Anterior cingulate cortex (tissue), 58 donors: ENCODE data around the gene USP16.

Experiments
- DNase-seq, 58 donors: peaks; one replicate each; lab custom pipeline; 2025; lab: John Stamatoyannopoulos, UW

Gene USP16

DNA sequence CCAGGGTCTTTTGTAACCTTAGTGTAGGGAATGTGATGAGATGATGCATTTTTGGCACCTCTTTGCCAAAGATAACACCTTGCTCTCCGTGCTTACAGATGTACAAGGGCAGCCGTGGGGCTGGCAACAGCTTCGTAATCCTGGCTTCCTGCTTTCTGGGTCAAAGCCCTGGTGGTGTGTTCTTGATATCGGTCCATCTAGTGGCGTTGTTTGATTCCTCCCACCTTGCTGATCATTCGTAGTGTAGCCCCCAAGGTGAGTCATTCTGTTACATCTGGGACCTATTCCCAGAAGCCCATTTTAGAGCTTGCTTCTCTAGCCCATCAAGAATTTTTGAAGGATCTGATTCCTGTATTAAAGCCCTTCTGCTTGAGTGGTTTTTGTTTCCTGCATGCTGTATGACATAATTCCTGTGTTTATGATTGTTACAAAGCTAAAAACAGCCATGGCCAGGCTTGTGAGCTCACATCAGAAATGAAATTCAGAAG, 56.0 kb downstream of the USP16 start:
- DNase-seq = no peak

DNA sequence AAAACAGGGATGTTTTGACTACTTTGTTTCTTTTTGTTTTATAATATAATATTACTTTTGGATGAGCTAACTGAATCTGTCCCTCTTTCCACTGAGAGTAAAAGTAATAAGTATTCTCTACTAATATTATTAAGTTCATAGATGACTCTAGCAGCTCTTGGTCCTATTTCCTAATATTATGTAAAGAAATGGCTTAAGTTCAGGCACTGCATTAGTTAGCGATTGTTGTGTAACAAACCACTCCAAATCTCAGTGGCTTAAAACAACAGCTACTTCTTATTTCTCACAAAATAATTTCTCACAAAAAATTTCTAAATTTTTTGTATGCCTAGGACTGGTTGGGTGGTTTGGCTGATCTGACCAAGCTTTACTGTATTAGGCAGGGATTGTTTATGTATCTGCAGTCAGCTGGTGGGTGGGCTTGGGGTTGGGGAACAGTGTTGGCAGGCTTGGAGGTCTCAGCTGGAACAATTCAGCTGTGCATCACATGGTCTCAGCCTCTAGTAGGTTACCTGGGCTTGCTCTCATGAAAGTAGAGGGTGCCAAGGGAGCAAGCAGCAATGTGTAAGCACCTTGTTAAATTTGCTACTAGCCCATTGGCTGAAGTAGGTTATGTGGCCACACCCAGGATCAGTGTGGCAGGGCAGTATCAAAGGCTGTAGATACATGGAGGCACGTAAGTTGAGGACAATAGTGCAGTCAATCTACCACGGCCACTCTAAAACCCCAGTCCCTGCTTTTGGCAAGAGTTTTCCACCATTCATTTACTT, 57.8 kb downstream of the USP16 start:
- no peak for DNase-seq

GRCh38 chr21:29083306-29083705, 58.8 kb downstream of the USP16 start:
- no peak for DNase-seq

- DNase-seq = no peak
These were observed 59.9 kb downstream of the USP16 start for GRCh38 chr21:29084372-29084771.

- DNase-seq = no peak
These were observed 60.8 kb downstream of the USP16 start for GRCh38 chr21:29085106-29085752.

GRCh38 chr21:29091033-29091432, 66.6 kb downstream of the USP16 start:
- DNase-seq = no peak

DNA sequence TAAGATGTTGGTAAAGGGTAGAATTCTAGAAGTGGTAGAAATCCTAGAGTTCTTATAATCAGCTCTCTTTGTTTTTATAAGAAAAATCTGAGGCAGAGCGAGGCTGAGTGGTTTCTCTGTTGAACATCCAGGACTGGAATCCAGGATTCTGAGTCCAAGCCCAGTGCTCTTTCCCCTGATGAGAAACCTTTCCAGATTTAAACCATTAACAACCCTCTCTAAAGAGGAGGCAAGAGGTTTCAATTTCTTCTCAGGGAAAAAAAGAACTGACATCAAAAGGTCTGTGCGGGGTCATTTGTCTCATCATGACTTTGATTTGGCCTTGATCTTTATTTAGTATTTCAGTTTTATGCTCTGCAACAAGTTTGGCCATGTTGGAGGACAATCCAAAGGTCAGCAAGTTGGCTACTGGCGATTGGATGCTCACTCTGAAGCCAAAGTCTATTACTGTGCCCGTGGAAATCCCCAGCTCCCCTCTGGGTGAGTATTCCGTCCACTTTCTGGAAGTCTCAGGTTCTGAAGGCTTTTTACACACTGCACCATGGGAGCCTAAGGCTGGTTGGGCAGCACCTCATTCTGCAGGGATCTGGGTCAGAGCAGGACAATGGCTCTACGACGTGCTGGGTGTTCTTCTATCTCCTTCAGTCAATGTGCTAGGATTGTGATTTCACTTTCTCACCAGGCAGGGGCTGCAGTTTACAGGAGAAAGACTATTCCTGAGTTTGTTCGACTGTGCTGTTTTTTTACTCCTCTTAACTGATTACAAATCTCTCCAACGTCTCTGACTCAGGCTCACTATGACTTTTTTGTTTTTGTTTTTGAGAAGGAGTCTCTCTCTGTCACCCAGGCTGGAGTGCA, 67.9 kb downstream of the USP16 start:
- DNase-seq = no peak

GRCh38 chr21:29096218-29097015, 71.9 kb downstream of the USP16 start:
- no peak for DNase-seq

DNA sequence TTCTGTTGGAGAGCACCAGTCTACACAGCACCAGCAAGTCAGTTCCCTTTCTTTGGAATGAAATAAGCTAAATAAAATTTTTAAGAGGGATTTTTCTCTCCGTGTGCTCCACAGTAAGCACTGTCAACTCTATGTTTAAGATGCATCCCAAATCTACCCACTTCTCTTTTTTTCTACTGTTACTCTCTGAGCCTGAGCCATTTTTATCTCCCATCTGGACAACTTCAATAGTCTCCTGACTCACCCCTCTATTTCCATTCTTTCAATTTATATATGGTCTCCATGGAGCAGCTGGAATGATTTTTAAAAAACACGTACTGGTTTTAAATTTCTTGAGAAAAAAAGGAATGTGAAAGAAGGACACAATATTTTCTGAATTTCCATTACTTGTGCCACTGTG, 73.7 kb downstream of the USP16 start:
- no peak for DNase-seq

DNA sequence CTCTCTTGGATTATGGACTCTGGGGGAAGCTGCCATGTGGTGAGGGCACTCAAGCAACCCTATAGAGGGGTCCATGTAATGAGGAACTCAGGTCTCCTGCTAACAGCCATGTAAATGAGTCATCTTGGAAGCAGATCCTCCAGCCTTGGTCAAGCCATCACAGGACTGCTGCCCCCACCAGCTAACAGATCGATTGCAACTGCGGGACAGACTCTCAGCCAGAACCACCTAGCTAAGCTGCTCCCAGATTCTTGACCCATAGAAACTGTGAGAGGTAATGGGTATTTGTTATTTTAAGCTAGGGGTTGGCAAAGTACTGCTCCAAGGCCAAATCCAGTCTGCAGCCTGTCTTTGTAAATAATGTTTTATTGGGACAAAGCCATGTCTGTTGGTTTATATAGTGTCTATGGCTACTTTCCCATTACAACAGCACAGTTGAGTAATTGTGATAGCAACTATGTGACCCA, 78.4 kb downstream of the USP16 start:
- no peak for DNase-seq
